Brain microvascular endothelial cell (primary cell): ENCODE data around the gene ADGRE2.
"Not testable (repeated sequence)": the region's sequence is repeated elsewhere in the genome, so short reads cannot be mapped to it uniquely, and the experiment has no call there.

Source experiments
- DNase-seq: peaks from one replicate; pipeline ENCODE4 v3.0.0-alpha.2; 2020
- H3K27ac ChIP-seq: fragments of 250-450 bp; sonication (Bioruptor Pico); 2 replicates; pipeline ENCODE4 v1.5.1; 2020; ENCODE audit warnings: mild to moderate bottlenecking, moderate library complexity
- H3K27me3 ChIP-seq: fragments of 250-450 bp; sonication (Bioruptor Pico); replicated peaks from 2 replicates; pipeline ENCODE4 v1.5.1; 2020; ENCODE audit warnings: mild to moderate bottlenecking
- H3K36me3 ChIP-seq: fragments of 250-450 bp; sonication (Bioruptor Pico); replicated peaks from 2 replicates; pipeline ENCODE4 v1.5.1; 2020; ENCODE audit warnings: mild to moderate bottlenecking
- H3K4me3 ChIP-seq: 2 replicates; pipeline ENCODE4 v1.5.1; 2011; ENCODE audit warnings: low read depth, mild to moderate bottlenecking, control low read depth, low read length, moderate library complexity
- in situ Hi-C: cut with HindIII; loops from 2 replicates; pipeline ENCODE4 v1.10.0; 2017; ENCODE audit warnings: low sequenced_read_pairs, low pct_ligation_motif_present
- TF ChIP-seq, protein P1 (sequence below): IDR thresholded peaks from 2 replicates; pipeline ENCODE4 v1.5.1; 2011; ENCODE audit warnings: low read depth, mild to moderate bottlenecking, moderate library complexity, low read length, control low read depth, inconsistent platforms; ENCODE audit errors: missing control alignments

ADGRE2 gene

DNA sequence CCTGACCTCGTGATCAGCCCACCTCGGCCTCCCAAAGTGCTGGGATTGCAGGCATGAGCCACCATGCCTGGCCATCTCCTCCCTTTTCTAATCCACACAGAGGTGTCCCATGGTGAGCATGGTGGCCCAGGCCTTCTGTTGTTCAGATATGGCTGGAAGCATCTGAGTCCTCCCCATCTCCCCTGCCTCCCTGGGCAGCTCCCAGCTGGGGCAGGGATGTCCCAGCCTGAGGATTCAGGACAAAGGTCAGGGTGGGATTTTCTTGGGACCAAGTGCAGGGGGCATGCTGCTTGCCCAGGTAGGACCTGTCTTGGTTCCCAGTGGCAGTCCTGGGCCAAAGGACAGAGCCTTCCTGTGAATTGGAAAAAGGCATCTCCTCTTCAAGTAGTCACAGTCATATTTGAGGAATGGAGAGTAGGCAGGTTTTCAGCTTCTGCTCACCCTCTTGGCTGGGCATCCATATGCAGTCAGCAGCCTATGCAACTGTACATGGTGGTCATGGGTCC, 10.8 kb downstream of the ADGRE2 start:
- TF ChIP-seq, protein P1, sequence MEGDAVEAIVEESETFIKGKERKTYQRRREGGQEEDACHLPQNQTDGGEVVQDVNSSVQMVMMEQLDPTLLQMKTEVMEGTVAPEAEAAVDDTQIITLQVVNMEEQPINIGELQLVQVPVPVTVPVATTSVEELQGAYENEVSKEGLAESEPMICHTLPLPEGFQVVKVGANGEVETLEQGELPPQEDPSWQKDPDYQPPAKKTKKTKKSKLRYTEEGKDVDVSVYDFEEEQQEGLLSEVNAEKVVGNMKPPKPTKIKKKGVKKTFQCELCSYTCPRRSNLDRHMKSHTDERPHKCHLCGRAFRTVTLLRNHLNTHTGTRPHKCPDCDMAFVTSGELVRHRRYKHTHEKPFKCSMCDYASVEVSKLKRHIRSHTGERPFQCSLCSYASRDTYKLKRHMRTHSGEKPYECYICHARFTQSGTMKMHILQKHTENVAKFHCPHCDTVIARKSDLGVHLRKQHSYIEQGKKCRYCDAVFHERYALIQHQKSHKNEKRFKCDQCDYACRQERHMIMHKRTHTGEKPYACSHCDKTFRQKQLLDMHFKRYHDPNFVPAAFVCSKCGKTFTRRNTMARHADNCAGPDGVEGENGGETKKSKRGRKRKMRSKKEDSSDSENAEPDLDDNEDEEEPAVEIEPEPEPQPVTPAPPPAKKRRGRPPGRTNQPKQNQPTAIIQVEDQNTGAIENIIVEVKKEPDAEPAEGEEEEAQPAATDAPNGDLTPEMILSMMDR: no peak
- in situ Hi-C loops: no loop called here
- DNase-seq: no peak
- Histone ChIP-seq H3K36me3 (no peaks in the 10 kb centered on the region), H3K4me3 (no peak overlapping the region), H3K27me3 (no peaks in the 10 kb centered on the region), H3K27ac (no peak overlapping the region)

DNA sequence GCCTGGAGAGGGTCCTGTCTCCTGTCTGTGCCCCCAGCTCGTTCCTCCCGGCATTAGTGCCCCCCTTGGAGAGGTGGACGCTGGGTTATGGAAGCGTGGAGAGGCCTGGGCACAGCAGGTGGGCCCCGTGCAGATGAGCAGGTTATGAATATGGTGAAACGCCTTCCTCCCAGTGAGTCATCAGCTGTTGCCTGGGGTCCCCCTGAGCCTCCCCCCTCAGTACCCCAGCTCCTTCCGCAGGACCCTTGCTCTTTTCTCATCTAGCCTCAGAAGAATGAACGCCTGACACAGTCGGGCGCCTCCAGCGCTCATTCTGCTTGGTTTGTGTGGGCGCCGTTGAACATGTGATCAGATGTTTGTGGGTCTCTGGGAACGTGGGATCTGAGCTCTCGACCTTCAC, 12.5 kb downstream of the ADGRE2 start:
- H3K27ac ChIP-seq, H3K4me3 ChIP-seq, in situ Hi-C loops, H3K27me3 ChIP-seq, DNase-seq, H3K36me3 ChIP-seq: not testable (repeated sequence)

DNA sequence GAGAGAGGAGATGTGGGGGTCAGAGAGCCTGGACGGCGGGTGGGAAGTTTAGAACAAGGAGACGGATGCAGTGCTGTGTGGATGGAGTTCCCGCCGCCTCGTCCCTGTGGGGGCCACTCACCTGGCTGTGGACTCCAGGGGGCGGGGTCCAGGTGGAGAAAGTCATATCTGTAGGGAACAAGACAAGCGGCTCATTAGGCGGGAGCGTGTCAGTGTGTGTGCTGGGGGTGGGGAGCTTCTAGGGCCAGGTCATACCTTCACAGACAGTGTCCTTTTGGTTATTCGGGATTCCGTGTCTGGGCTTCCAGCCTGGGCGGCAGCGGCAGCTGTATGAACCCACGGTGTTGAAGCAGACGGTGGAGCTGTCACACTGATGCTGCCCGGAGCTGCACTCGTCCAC, 13.0 kb downstream of the ADGRE2 start:
- H3K36me3 ChIP-seq, H3K27ac ChIP-seq, H3K27me3 ChIP-seq, DNase-seq, H3K4me3 ChIP-seq, in situ Hi-C loops: not testable (repeated sequence)

DNA sequence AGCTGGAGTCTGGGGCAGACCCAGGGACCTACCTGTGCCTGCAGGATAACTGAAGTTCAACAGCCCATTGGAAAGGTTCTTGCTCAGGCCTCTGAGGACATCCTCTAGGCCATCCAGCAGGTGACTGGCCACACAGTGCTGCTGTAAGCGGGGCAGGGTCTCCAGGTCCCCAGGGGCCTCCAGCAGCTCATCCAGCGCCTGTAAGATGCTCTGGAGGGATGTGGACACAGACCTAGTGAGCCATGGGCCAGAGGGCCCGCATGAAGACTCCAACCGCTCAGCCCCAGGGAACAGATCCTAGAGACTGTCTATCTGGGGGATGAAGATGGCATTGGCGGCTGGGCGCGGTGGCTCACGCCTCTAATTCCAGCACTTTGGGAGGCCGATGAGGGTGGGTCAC, 14.0 kb downstream of the ADGRE2 start:
- no peak for DNase-seq
- Histone ChIP-seq H3K27ac (no peak overlapping the region), H3K36me3 (no peaks in the 10 kb centered on the region), H3K27me3 (no peaks in the 10 kb centered on the region), H3K4me3 (no peak overlapping the region)
- in situ Hi-C loops: no loop called here
- TF ChIP-seq, protein P1: no peak

DNA sequence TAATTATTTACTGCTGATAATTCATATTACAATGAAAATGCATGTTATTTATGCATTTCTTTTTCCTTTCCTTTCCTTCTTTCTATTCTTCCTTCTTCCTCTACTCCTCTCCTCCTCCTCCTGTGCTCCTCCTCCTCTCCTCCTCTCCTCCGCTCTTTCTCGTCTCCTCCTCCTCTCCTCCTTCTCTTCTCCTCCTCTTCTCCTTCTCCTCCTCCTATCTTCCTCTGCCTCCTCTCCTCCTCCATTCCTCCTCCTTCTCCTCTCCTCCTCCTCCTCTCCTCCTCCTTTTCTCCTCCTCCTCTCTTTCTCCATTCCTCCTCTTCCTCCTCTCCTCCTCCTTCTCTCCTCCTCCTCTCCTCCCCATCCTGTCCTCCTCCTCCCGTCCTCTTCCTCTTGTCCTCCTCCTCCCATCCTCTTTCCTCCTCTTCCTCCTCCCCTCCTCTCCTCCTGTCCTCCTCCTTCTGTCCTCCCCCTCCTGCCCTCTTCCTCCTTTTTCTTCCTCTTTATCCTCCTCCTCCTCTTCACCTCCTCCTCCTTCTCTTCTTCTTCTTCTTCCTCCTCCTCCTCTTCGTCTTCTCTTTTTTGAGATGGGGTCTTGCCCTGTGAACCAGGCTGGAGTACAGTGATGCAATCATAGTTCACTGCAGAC, 14.7 kb downstream of the ADGRE2 start:
- DNase-seq: no peak
- Histone ChIP-seq H3K36me3 (no peaks in the 10 kb centered on the region), H3K27ac (no peak overlapping the region), H3K4me3 (no peak overlapping the region), H3K27me3 (no peaks in the 10 kb centered on the region)
- TF ChIP-seq, protein P1: no peak
- in situ Hi-C loops: no loop called here

DNA sequence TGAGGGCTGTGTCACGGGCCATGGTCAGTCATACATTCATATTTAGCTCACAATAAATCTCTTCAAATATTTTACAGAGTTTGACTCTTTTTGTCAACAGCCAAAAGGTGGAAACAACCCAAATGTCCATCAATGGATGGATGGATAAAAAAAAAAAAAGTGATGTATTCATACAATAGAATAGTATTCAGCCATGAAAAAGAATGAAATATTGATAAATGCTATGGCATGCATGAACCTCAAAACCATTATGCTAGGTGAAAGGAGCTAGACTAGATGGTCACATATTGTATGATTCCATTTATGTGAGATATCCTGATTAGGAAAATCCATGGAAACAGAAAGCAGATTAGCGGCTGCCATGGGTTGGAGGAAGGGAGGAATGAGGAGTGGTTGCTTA, 16.2 kb downstream of the ADGRE2 start:
- no peak for DNase-seq
- Histone ChIP-seq H3K27ac (no peak overlapping the region), H3K36me3 (no peaks in the 10 kb centered on the region), H3K4me3 (no peak overlapping the region), H3K27me3 (no peaks in the 10 kb centered on the region)
- in situ Hi-C loops: no loop called here
- TF ChIP-seq, protein P1: no peak

DNA sequence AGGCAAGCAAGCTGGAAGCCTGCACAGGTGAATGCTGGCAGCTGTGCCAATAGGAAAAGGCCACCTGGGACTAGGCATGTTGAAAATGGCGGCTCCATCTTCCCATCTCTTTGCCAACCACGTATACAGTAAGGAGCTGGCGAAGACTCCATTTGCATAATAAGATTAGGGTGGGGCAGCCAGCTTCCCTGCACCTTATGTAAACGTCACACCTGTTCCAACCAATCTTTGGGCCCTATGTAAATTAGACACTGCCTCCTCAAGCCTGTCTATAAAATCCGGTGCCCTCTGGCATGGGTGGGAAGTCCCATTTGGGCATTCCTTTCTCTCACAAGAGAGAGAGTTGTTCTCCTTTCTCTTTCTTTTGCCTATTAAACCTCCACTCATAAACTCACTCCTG, 16.8 kb downstream of the ADGRE2 start:
- no peak overlapping the region for H3K27ac ChIP-seq
- H3K27me3 ChIP-seq: no peaks in the 10 kb centered on the region
- TF ChIP-seq, protein P1: no peak
- in situ Hi-C loops: no loop called here
- no peaks in the 10 kb centered on the region for H3K36me3 ChIP-seq
- H3K4me3 ChIP-seq: no peak overlapping the region
- no peak for DNase-seq
